Measurements from ENCODE around the gene TDRD5.

Gene TDRD5

DNA sequence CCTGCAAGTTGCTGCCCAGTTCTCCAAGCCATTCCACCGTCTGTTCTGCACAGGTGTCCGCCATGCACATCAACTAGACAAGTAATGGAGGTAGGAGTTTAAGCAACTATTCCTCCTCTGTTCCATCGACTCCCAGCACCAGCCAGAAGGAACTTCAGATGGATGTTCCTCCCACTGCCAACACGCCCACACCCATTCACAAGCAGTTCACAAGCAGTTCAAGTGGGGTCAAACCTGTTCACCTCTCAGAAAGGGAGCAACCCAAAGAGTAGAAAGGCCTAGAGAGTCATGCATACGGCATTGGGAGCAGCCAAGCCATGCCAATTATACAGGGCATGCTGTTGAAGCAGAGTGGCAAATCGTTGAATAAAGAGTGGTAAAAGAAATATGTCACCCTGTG is 4.3 kb upstream of the TDRD5 start:
- TF ChIP-seq, protein P1, sequence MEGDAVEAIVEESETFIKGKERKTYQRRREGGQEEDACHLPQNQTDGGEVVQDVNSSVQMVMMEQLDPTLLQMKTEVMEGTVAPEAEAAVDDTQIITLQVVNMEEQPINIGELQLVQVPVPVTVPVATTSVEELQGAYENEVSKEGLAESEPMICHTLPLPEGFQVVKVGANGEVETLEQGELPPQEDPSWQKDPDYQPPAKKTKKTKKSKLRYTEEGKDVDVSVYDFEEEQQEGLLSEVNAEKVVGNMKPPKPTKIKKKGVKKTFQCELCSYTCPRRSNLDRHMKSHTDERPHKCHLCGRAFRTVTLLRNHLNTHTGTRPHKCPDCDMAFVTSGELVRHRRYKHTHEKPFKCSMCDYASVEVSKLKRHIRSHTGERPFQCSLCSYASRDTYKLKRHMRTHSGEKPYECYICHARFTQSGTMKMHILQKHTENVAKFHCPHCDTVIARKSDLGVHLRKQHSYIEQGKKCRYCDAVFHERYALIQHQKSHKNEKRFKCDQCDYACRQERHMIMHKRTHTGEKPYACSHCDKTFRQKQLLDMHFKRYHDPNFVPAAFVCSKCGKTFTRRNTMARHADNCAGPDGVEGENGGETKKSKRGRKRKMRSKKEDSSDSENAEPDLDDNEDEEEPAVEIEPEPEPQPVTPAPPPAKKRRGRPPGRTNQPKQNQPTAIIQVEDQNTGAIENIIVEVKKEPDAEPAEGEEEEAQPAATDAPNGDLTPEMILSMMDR (IDR thresholded peaks at IDR 0.05; ENCODE audit: control insufficient read depth, insufficient read depth, low read depth, low read length, missing control alignments): no peak
- no peak for DNase-seq (ENCODE audit: low read depth)
- H3K4me3 ChIP-seq (ENCODE audit: control insufficient read depth, low read depth, low read length): no peak overlapping the region

DNA sequence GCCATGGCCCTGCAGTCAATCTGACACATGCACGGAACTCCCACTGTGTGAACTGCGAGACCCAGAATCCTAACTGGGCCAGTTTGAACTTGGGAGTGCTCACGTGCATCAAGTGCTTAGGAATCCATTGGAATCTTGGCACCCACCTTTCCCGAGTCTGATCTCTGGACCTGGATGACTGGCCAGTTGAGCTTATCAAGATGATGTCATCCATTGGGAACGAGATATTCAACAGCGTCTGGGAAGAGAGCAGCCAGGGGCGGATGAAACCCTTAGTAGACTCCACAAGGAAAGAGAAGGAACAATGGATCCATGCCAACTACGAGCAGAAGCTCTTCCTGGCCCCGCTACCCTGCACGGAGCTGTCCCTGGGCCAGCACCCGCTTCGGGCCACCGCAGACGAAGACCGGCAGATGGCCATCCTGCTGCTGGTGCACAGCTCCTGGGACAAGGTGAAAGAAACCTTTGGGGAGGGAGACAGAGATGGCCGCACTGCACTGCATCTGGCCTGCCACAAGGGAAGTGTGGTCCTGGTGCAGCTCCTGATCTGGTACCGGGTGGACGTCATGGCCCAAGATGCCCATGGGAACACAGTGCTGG is 3.1 kb upstream of the TDRD5 start:
- TF ChIP-seq, protein P1 (IDR thresholded peaks at IDR 0.05; ENCODE audit: control insufficient read depth, insufficient read depth, low read depth, low read length, missing control alignments): no peak
- H3K4me3 ChIP-seq (ENCODE audit: control insufficient read depth, low read depth, low read length): no peak overlapping the region
- no peak for DNase-seq (ENCODE audit: low read depth)

DNA sequence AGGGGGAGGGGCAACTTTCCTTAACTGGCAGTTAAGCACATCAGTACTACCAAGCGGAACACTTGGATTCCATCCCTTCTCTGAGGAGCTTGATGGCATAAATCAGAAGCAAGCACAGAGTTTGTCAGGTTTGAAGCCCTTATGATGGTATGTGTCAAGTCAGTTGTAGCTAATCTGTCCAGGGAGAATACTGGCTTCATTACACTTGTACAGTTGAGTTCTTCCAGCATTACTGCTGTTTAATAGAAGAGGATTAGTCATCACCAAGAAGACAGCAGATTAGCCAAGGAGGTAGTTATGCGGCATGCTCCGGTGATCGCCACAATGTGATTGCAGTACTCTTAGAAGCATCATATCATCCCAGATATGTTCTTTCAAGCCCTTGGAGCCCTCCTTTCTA is 2.1 kb upstream of the TDRD5 start:
- no peak for DNase-seq (ENCODE audit: low read depth)
- no peak overlapping the region for H3K4me3 ChIP-seq (ENCODE audit: control insufficient read depth, low read depth, low read length)
- TF ChIP-seq, protein P1 (IDR thresholded peaks at IDR 0.05; ENCODE audit: control insufficient read depth, insufficient read depth, low read depth, low read length, missing control alignments): no peak

DNA sequence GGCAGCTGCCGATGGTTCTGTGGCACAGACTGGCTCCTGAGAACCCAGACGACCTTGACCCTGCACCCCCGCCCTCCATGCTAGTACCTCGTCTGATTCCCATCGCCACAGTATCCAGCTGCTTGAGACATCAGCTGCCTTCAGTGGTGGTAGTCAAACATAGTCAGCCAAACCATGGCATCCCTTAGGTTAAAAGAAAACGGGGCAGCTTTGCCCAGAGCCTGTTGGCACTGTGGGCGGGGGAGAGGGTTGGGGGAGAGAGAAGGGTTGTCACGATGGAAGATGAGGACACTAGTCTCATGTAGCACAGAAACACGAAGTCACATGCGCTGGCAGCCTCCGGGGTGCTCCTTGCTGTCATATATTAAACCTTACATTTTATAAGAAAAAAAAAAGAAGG is 961 bp upstream of the TDRD5 start:
- no peak overlapping the region for H3K4me3 ChIP-seq (ENCODE audit: control insufficient read depth, low read depth, low read length)
- no peak for DNase-seq (ENCODE audit: low read depth)
- TF ChIP-seq, protein P1 (IDR thresholded peaks at IDR 0.05; ENCODE audit: control insufficient read depth, insufficient read depth, low read depth, low read length, missing control alignments): no peak

DNA sequence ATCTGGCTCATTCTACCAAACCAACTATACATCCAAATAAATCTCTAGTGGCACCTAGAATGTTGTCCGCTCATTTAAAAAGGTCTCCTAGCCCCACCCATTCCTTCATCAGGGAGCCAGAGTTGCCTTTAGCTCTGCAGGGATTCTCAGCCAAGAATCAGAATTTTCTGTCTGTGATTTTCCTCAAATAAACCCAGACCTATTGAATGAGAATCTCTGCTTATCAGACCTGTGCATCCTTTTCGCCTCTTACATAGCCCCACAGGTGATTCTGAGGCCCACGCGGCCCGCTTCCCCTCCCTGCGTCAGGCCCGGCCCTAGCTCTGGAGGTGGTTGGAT is 410 bp upstream of the TDRD5 start:
- TF ChIP-seq, protein P1 (IDR thresholded peaks at IDR 0.05; ENCODE audit: control insufficient read depth, insufficient read depth, low read depth, low read length, missing control alignments): no peak
- DNase-seq (ENCODE audit: low read depth): no peak
- no peak overlapping the region for H3K4me3 ChIP-seq (ENCODE audit: control insufficient read depth, low read depth, low read length)

DNA sequence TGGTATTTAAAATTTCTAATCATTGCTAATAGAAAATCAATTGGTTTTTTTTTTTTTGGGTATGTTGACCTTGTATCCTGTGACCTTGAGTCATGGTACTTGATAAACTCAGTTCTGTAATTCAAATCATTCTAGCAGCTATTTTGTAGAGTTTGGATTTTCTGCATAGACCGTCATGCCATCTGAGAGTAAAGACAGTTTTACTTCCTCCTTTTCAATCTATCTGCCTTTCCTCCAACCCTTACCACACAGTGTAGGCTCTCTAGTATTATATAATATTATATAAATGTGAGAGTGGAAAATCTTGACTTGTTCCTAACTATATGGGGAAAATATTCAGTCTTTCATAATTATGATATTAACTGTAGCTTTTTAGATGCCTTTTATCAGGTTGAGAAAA is 7.0 kb downstream of the TDRD5 start:
- no peak for DNase-seq (ENCODE audit: low read depth)
- TF ChIP-seq, protein P1 (IDR thresholded peaks at IDR 0.05; ENCODE audit: control insufficient read depth, insufficient read depth, low read depth, low read length, missing control alignments): no peak
- H3K4me3 ChIP-seq (ENCODE audit: control insufficient read depth, low read depth, low read length): no peak overlapping the region
